ENCODE data around the gene GALNT11. TPM values are rescaled to one million over a fixed set of nuclear protein-coding genes. Genes with fewer than 3 reads are reported as not detected.

The GALNT11 gene
- total and polyA plus RNA-seq, 11 donors, result 10.6 to 28.8 (median 22.0) TPM

DNA sequence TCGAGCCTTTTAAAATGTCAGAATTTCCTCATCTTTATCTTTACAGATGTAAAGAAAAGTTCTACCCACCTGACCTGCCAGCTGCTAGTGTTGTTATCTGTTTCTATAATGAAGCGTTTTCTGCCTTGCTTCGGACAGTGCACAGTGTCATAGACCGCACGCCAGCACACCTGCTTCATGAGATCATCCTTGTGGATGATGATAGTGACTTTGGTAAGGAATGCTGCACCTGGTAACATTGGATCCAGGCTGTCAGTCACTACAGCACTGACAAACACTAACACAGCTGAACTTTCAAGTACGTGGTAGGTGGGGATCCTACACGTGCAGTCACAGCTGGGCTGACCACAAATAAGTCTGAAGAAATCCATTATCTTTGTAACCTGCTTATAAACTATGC lies 77.6 kb downstream of the GALNT11 start:
- Histone ChIP-seq H3K27me3 (no peaks in the 10 kb centered on the region), H3K9me3 (no peaks in the 10 kb centered on the region), H3K27ac (no peak overlapping the region), H3K4me1 (peaks cover 0 to 3% (median 0%) of the 10 kb centered on the region in 12 donors), H3K36me3 (peaks cover 0 to 68% (median 47%) of the 10 kb centered on the region in 9 donors), H3K4me3 (no peak overlapping the region)
- no peak for TF ChIP-seq POLR2A (IDR thresholded peaks at IDR 0.05)
- TF ChIP-seq, protein P1, sequence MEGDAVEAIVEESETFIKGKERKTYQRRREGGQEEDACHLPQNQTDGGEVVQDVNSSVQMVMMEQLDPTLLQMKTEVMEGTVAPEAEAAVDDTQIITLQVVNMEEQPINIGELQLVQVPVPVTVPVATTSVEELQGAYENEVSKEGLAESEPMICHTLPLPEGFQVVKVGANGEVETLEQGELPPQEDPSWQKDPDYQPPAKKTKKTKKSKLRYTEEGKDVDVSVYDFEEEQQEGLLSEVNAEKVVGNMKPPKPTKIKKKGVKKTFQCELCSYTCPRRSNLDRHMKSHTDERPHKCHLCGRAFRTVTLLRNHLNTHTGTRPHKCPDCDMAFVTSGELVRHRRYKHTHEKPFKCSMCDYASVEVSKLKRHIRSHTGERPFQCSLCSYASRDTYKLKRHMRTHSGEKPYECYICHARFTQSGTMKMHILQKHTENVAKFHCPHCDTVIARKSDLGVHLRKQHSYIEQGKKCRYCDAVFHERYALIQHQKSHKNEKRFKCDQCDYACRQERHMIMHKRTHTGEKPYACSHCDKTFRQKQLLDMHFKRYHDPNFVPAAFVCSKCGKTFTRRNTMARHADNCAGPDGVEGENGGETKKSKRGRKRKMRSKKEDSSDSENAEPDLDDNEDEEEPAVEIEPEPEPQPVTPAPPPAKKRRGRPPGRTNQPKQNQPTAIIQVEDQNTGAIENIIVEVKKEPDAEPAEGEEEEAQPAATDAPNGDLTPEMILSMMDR (IDR thresholded peaks at IDR 0.05), result no peak
- no peak for DNase-seq
- no peak for ATAC-seq
- WGBS, 4 donors, result 85 to 92% (median 89%) methylated on average over 7 of the region's 7 CpGs
- intact Hi-C loops (cut with DNase I), result no loop called here

DNA sequence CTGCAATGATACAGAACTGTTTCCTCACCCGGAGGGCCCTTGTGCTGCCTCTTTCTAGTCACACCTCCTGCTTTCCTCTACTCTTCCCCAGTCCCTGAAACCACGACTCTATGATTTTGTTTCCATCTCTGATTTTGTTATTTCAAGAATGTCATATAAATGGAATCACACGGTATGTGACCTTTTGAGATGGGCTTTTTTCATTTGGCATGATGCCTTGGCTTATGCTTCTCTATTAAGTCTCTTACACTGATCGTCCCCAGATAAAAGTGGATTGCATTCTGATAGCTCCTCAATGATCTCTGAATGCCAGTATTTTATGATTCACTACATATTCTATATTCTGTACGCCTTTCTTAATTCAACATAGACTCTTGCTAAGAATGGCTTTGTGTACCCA lies 78.2 kb downstream of the GALNT11 start:
- H3K4me3 ChIP-seq, result no peak overlapping the region
- H3K4me1 ChIP-seq, result peaks cover 0 to 3% (median 0%) of the 10 kb centered on the region in 12 donors
- no peaks in the 10 kb centered on the region for H3K9me3 ChIP-seq
- peaks cover 0 to 71% (median 47%) of the 10 kb centered on the region in 9 donors for H3K36me3 ChIP-seq
- TF ChIP-seq POLR2A (IDR thresholded peaks at IDR 0.05), result no peak
- TF ChIP-seq, protein P1 (IDR thresholded peaks at IDR 0.05), result no peak
- ATAC-seq (no peak), DNase-seq (no peak)
- H3K27ac ChIP-seq, result no peak overlapping the region
- H3K27me3 ChIP-seq, result no peaks in the 10 kb centered on the region
- 71 to 79% (median 72%) methylated on average over 5 of the region's 5 CpGs for WGBS, 4 donors
- intact Hi-C loops (cut with DNase I), result no loop called here

DNA sequence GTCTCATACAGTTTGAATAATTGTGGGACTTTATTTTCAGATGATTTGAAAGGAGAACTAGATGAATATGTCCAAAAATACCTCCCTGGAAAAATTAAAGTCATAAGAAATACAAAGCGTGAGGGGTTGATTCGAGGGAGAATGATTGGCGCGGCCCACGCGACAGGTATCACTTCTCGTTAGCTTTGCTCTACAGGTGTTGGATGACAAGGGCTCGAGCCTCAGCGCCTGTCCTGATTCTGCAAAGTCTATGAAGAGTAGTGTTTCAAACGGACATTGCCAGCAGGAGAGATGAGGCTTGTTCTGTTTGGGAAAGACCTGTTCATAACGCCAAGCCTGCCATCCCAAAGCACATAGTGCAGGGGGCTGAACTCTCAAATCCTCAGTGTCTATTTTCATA lies 79.7 kb downstream of the GALNT11 start:
- Histone ChIP-seq H3K27me3 (no peaks in the 10 kb centered on the region), H3K27ac (no peak overlapping the region), H3K4me1 (peaks cover 0 to 3% (median 0%) of the 10 kb centered on the region in 12 donors), H3K4me3 (no peak overlapping the region), H3K36me3 (peaks cover 0 to 85% (median 54%) of the 10 kb centered on the region in 9 donors), H3K9me3 (no peaks in the 10 kb centered on the region)
- DNase-seq (no peak), ATAC-seq (no peak)
- WGBS, 4 donors, result 92 to 95% (median 94%) methylated on average over 11 of the region's 11 CpGs
- TF ChIP-seq, protein P1 (IDR thresholded peaks at IDR 0.05), result no peak
- no peak for TF ChIP-seq POLR2A (IDR thresholded peaks at IDR 0.05)
- intact Hi-C loops (cut with DNase I), result no loop called here

DNA sequence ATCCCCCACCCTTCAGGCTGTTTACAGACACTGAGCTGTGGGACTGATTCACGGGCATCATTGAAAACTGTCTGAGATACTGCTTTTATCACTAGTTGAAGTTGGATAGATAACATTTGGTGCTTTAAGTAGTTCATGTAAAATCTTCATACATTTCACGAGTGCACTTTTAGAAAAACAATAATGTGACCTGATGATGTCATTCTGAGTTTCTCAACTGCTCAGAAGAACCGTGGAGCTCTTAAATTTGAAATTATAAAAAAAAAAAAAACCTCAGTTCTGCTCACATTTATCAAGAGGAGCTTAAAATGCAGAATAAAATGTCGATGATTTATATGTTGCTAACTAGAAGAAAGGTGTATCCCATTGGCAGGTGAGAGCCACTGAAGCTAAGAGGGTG lies 81.5 kb downstream of the GALNT11 start:
- no peak for TF ChIP-seq POLR2A (IDR thresholded peaks at IDR 0.05)
- TF ChIP-seq, protein P1 (IDR thresholded peaks at IDR 0.05), result no peak
- intact Hi-C loops (cut with DNase I), result no loop called here
- Histone ChIP-seq H3K4me1 (peaks cover 0 to 3% (median 0%) of the 10 kb centered on the region in 12 donors), H3K27ac (no peak overlapping the region), H3K27me3 (no peaks in the 10 kb centered on the region), H3K36me3 (peaks cover 0 to 88% (median 64%) of the 10 kb centered on the region in 9 donors), H3K4me3 (no peak overlapping the region), H3K9me3 (no peaks in the 10 kb centered on the region)
- no peak for ATAC-seq
- DNase-seq, result no peak
- WGBS, 4 donors, result 65 to 77% (median 75%) methylated on average over 4 of the region's 4 CpGs

Data from heart left ventricle (tissue), 16 donors.